HS-27A (cell line): Measurements from ENCODE around the gene PRKCA.
"Not testable (repeated sequence)": the region's sequence is repeated elsewhere in the genome, so short reads cannot be mapped to it uniquely, and the experiment has no call there.

Source experiments
- DNase-seq: peaks from one replicate; pipeline ENCODE4 v3.0.0-alpha.2; 2012; ENCODE audit warnings: low read depth, missing footprints

The PRKCA gene

GRCh38 chr17:66386498-66387351 is 84.3 kb downstream of the PRKCA start:
- no peak for DNase-seq

GRCh38 chr17:66387392-66387981 is 85.1 kb downstream of the PRKCA start:
- no peak for DNase-seq

DNA sequence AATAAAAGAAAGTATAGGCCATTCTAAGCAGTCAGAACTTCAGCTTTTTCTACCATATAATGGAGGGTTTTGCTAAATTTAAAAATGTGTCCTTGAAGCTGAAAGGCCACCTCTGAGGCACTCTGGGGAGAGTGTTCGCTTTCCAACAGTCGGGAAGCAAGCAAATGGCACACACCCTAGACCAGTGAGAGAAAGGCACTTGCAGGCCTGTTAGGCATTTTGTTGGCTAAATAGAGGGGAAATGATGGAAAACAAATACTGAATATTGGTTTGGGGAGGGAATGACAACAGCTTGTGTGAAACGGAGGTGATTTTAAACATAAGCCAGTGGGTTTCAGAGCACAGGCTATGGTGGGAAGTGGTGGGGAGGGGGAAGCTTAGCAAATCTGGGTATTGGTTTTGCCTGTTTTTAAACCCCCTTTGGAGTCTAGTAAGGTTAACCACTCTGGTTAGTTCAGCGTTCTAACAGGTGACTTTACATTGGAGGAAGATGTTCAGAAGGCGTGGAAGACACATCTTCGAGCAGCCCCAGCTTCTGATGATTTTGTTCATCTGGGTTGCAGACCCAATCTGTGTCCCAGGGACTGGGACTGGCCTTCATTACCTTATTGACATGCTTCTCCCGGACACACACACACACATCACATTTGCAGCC is 90.5 kb downstream of the PRKCA start:
- no peak for DNase-seq

- no peak for DNase-seq
Observed at GRCh38 chr17:66395961-66396360, 93.5 kb downstream of the PRKCA start.

- DNase-seq = no peak
Observed at GRCh38 chr17:66397486-66397885, 95.1 kb downstream of the PRKCA start.

GRCh38 chr17:66398059-66398458 is 95.6 kb downstream of the PRKCA start:
- DNase-seq = no peak

DNA sequence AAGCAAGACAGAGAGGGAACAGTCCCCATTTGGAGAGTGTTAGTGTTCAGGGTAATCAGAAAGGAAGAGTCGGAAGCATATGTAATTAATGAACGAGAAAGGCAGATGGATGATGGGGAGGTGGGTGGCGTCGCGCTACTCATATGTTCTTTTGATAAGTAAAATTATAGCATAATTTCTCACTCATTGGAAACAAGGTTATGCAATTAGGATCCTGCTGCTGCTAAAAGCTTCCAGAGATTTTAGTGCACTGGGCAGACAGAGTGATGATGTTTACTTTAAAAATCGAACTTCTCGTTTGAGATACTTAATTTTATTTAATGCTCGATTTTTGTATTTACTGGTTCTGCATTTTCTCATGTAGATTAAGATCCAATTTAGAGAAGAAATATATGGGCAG is 96.2 kb downstream of the PRKCA start:
- no peak for DNase-seq

GRCh38 chr17:66399441-66399840 is 97.0 kb downstream of the PRKCA start:
- DNase-seq = no peak

- not testable (repeated sequence) for DNase-seq
Observed at GRCh38 chr17:66400041-66400688, 97.8 kb downstream of the PRKCA start.

- DNase-seq = no peak
Observed at GRCh38 chr17:66400698-66401097, 98.3 kb downstream of the PRKCA start.

- DNase-seq = no peak
Observed at GRCh38 chr17:66401364-66401763, 99.0 kb downstream of the PRKCA start.

DNA sequence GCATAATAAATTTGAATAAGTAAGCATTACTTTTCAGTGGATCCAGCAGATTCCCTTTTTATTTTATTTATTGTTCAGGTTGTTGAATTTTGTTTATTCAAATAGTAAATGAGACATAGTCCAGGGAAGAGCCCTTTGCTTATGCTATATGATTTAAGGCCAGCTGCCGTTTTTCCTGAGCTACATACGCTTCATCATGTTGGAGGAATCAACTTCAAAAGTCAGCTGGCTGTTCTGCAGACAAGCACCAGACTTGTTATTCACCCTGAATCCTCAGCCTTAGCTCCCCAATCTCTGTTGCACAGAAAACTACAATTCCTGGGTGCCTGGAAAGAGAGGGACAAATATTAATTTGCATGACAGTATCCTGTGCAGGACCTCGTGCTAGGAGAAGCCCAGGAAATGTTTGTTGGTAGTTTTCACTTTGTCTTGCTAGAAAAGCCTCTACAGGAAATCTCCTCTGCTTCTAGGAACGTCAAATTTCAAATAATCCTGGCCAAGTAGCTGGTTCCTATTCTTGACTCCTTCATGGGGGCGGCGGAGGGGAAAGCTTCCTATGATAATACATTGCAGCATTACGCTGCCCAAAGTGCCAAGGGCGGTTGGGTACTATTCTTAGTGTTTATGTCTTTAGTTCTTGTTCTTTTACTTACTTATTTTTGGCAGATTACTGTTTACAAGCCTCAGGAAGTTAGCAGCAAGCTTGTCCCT is 101.6 kb downstream of the PRKCA start:
- no peak for DNase-seq

DNA sequence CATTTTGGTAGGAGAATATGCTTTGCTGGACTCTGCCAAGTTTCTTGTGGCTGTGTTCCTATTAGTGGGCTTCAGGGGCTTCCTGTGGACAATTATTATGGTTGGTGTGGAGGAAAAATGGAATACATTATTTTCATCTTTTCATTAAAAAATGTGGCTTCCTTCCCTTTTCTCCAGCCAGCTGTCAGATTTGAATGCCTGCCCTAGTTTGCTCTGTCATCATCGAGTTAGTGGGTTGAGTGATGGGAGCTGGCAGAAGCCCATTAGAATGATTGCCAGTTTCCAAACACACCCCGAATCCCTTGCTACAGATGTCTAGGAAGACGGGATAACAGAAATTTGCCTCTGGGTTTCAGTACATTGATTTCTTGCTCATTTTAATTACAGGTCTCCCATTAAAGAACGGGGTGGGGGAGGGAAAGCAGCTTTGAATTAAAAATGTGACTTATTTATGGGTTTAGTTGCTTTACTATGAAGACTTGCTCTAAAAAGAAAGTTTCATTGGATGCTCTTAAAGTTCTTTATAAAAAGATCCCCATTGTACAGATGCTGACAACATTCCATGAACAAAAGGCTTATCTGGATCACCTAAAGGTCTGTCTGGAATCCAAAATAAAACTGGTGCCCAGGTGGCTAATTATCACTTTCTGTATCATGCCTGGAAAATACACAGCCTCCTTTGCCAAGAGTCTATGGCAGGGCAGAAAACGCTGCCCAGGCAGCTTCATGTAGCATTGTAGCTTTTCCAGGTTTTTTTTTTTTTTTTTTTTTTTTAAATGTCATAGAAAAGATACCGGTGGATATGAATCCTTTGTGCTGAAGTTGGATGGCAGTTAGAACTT is 103.6 kb downstream of the PRKCA start:
- no peak for DNase-seq

DNA sequence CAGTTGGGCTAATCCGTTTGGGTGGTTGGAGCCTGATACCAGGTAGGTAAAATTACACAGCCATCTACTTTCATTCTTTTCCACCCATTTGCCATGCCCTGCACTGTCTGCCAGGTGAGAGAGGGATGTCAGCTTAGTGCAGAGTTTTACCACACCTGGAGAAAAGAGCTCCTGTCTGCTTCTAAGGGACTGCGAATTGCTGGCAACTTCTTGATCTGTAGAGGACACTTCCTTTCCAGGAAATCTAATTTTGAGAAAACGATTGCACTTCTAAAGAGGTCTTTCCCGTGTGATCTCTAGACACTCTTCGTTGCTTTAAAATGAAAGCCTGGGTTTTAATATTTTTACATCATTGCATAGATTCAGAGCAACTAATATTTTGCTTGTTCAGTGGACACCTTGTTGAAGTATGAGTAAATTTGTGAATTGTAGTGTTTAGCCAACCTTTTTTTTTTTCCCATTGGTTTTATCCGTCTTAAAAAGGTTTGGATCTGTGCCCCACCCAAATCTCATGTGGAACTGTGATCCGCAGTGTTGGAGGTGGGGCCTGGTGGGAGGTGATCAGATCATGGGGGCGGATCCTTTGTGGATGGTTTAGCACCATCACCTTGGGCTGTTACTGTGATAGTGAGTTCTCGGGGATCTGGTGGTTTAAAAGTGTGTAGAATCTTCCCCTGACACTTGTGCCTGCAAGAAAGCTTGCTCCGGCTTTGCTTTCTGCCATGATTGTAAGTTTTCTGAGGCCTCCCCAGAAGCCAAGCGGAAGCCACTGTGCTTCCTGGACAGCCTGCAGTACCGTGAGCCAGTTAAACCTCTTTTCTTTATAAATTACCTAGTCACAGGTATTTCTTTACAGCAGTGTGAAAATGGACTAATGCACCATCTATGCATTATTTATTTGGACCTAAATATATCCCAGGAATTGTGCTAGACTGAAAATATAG is 104.6 kb downstream of the PRKCA start:
- DNase-seq = no peak

- DNase-seq = no peak
Observed at GRCh38 chr17:66407864-66408263, 105.5 kb downstream of the PRKCA start.

- no peak for DNase-seq
Observed at GRCh38 chr17:66411520-66411919, 109.1 kb downstream of the PRKCA start.

- DNase-seq = no peak
Observed at GRCh38 chr17:66412857-66413558, 110.6 kb downstream of the PRKCA start.

DNA sequence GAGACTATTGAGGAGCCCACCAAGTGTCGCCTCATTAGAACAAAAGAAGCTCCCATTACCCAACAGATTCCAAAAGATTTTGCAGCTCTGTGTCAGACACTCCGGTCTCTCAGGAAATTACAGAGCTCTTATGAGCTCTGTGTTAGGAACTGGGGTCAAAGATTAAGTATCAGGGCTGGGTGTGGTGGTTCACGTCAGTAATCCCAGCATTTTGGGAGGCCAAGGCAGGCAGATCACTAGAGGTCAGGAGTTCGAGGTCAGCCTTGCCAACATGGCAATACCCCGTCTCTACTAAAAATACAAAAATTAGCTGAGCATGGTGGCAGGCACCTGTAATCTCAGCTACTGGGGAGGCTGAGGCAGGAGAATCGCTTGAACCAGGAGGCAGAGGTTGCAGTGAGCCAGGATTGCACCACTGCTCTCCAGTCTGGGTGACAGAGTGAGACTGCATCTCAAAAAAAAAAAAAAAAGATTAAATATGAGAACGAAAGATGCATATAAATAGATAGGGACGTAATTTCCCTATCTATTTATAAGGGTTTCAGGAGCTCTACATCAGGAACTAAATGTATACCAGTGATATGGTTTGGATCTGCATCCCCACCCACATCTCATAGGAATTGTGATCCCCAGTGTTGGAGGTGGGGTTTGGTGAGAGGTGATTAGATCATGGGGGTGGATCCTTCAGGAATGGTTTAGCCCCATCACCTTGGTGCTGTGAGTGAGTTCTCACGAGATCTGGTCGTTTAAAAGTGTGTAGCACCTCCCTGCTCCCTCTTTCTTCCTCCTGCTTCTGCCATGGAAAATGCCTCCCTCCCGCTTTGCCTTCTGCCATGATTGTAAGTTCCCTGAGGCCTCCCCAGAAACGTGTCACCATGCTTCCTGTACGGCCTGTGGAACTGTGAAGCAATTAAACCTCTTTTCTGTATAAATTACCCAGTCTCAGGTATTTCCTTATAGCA is 111.4 kb downstream of the PRKCA start:
- no peak for DNase-seq
